Retinal pigment epithelial cell (primary cell): Measurements from ENCODE around the gene MAGEL2.
A peak's percentile ranks its signal among the peaks of the same experiment; 100 is the strongest.

Experiments used
- DNase-seq: peaks from one replicate; pipeline ENCODE4 v3.0.0-alpha.2; 2010; ENCODE audit warnings: low read depth
- H3K4me3 ChIP-seq: 2 replicates; pipeline ENCODE4 v1.5.1; 2011; ENCODE audit warnings: mild to moderate bottlenecking, low read length, control low read depth, moderate library complexity
- TF ChIP-seq, protein P1 (sequence below): conservative IDR thresholded peaks from 2 replicates; pipeline ENCODE4 v1.5.1; 2011; ENCODE audit warnings: low read depth, low read length, control low read depth, inconsistent platforms

The MAGEL2 gene

DNA sequence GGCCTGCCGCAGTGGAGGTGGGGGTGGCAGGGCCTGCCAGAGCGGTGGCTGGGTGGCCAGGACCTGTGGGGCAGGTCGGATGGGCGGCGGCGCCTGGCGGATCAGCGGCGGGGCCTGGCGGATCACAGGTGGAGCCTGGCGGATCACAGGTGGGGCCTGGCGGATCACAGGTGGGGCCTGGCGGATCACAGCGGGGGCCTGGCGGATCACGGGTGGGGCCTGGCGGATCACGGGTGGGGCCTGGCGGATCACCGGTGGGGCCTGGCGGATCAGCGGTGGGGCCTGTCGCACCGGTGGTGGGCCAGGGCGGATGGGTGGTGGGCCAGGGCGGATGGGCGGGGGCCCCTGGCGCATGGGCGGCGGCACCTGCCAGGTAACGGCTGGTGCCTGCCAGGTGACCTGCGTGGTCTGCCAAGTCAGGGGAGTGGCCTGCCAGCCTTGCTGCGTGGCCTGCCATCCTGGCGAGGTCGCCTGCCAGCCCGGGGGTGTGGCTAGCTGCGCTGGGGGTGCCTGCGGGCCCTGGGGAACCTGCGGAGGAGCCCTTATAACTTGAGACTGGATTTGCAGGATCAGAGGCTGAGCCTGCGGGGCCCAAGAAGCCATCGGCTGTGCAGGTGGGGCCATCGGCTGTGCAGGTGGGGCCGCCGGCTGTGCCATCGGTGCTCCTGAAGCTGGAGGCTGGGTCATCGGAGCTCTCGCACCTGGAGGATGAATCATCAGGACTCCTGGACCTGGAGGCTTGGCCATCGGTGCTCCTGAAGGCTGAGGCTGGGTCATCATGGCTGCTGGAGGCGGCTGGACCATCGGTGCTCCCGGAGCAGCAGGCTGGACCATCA, 1.3 kb downstream of the MAGEL2 start:
- TF ChIP-seq, protein P1, sequence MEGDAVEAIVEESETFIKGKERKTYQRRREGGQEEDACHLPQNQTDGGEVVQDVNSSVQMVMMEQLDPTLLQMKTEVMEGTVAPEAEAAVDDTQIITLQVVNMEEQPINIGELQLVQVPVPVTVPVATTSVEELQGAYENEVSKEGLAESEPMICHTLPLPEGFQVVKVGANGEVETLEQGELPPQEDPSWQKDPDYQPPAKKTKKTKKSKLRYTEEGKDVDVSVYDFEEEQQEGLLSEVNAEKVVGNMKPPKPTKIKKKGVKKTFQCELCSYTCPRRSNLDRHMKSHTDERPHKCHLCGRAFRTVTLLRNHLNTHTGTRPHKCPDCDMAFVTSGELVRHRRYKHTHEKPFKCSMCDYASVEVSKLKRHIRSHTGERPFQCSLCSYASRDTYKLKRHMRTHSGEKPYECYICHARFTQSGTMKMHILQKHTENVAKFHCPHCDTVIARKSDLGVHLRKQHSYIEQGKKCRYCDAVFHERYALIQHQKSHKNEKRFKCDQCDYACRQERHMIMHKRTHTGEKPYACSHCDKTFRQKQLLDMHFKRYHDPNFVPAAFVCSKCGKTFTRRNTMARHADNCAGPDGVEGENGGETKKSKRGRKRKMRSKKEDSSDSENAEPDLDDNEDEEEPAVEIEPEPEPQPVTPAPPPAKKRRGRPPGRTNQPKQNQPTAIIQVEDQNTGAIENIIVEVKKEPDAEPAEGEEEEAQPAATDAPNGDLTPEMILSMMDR = no peak
- DNase-seq = no peak
- H3K4me3 ChIP-seq = no peak overlapping the region

DNA sequence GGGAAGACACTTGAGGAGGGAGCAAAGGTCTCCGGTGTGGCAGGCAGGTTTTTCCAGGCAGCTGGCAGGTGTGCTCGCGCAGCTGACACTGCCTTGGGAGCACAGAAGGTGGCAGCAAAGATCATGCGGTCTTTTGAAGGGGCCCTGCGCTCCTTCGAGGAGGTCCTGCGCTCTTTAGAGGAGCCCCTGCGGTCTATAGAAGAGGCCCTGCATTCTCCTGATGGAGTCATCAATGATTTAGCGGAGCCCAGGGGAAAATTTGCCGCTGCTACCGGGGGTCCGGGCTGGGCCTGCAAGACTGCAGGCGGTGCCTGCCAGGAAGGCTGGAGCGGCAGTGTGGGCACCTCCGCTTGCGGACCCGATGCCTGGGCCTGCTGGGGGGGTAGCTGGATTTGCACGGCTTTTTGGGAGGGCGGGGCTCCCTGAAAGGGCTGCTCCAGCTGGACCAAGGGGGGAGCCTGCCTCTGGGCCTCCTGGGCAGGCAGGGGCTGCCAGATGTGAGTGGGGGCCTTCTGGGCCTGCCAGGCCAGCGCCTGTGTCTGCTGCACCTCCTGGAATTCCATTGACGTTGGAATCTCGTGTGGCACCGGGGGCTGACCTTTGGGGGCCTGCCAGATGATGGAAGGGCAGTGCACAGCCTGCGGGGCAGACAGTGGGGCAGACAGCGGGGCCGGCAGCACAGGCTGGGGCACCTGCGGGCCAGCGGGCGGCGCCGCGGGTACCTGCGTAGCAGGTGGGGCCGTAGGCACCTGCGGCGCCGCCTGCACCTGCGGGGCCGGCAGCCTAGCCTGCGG, 2.1 kb downstream of the MAGEL2 start:
- DNase-seq = no peak
- TF ChIP-seq, protein P1 = peak; percentile 9
- H3K4me3 ChIP-seq = no peak overlapping the region

DNA sequence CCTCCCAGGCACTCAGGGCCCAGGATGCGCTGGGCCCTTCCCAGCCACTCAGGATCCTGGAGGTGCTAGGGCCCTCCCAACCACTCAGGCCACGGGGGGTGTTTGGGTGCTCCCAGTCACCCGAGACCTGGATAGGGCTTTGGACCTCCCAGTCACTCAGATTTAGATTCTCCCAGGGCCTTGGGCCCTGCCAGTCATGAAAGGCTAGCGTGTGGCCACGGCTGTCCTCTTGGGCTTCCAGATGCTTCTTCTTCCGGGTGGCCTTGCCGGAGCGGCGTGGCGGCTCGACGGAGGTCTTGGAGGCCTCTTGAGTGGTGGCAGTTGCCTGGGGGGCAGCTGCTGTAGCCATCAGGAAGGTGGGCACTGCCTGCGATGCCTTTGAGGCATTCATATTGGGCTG, 2.8 kb downstream of the MAGEL2 start:
- DNase-seq = no peak
- no peak overlapping the region for H3K4me3 ChIP-seq
- TF ChIP-seq, protein P1 = no peak

DNA sequence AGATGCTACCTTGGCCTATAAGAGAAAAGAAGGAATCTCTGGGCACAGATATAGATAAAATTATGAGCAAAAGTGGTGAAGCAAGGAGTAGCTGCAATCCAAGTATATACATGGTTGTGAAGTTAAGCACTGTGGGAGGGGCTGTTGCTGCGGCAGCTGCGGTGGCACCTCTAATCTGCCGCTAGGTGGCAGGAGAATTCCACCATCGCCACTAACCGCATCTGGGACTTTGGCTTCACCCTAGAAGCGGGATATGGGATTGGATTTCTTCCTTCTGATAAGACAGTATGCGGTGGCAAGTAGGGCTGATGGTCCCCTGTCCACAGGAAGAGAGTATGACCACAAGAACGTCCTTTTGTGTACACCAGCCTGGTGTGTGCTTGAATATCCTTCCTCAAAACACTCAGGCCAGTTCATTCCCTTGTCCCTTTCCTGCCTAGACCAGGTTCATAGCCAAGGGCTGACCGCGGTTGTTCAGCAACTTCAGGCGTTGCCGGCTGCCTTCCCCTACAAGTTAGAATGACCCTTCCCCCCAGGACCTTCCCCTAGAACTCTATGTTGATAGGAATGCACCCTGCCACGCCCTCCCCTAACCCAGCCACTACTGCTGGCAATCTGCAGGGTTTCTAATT, 5.1 kb downstream of the MAGEL2 start:
- TF ChIP-seq, protein P1 = peak; percentile 79
- no peak overlapping the region for H3K4me3 ChIP-seq
- DNase-seq = peak; percentile 3

DNA sequence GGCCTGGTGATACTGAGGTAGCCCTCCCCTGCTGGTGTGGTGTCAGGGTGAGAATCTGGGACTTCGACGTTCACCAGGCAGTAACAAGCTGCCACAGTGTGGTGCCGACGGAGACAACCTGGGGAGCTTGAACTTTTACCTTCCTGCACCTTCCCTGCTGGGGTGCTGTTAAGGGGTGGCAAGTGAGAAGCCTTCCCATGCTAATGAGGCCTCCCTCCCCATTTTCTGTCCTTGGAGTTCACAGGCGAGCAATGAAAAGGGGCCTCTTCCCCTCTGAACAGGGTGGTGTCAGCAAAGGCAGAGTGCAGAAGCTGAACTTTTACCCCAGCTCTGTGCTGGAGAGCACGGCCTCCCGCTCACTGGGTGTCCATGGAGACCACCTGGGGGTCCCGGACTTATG, 13.5 kb downstream of the MAGEL2 start:
- DNase-seq = no peak
- TF ChIP-seq, protein P1 = no peak
- H3K4me3 ChIP-seq = no peak overlapping the region

DNA sequence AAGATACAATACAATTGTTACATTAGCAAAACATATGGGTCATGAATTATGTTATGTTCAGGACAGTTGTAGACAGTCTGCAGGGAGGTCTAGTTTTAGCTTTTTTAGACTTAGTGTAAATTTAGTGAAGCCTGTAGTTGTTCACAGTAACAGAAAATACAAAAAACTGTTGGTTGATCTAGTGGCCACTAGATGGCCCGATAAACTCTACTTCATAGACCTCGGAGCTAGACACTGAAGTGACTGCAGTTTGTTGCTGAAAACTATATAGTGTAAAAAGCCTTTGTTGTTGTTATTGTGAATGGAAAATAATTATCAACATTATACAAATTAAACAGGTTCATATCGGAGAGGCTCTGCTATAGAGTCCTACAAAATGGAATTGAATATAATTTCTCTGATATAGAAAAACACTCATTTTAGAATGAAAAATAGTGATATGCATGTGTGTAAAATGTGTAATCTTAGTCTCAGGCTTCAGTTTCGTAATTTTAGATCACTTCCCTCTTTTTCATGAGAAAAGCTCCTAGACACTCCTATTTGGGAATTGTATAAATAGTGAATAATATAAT, 18.3 kb downstream of the MAGEL2 start:
- DNase-seq = no peak
- H3K4me3 ChIP-seq = no peak overlapping the region
- TF ChIP-seq, protein P1 = peak; percentile 55
